ENCODE results near the gene PDPN. TPM values are rescaled to one million over a fixed set of nuclear protein-coding genes. Genes with fewer than 3 reads are reported as not detected.

Gene PDPN
- total and polyA plus RNA-seq, 2 of the 13 experiments (the other 11 are each of a cell fraction or from before 2014, with no cell fraction given), result not detected

DNA sequence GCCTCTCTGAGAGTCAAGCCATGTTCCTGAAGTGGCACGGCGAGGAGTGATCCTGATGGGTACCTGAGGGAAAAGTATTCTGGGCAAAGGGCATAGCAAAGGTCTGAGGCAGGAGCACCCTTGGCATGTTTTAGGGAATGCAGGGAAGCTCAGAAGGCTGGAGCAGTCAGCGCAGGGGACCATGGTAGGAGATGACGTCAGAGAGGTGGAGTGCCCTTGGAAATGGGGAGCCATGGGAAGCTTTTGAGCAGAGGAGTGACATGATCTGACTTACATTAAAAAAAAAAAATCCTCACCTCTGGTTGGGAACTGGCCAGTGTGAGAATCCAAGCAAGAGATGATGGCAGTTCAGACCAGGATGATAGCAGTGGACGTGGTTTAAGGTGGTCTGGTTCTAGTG lies 37.2 kb downstream of the PDPN start:
- BruUV-seq (replicated peaks), result no TSS peak
- TF ChIP-seq ATF7 (IDR thresholded peaks at IDR 0.05) (peak; percentile 94), ATF7 (CRISPR knock-in tag; IDR thresholded peaks at IDR 0.05) (no peak), MXI1 (IDR thresholded peaks at IDR 0.05; ENCODE audit: borderline replicate concordance, low read depth, low read length) (no peak), CREB1 (IDR thresholded peaks at IDR 0.05) (peak; percentile 92), CREB1 (CRISPR knock-in tag; IDR thresholded peaks at IDR 0.05) (no peak), ZNF367 (CRISPR knock-in tag; IDR thresholded peaks at IDR 0.05; ENCODE audit: borderline replicate concordance) (no peak), MIXL1 (CRISPR knock-in tag; IDR thresholded peaks at IDR 0.05) (no peak)
- WGBS (ENCODE audit: low lambda C conversion rate), result 4% methylated on average over 5 of the region's 5 CpGs
- no peaks in the 10 kb centered on the region for H4K20me1 ChIP-seq (ENCODE audit: insufficient read depth, low read length)
- no peaks in the 10 kb centered on the region for H3K79me2 ChIP-seq (ENCODE audit: insufficient read depth, low read length)
- FAIRE-seq, result no peak
- H3K4me1 ChIP-seq (ENCODE audit: insufficient read depth, low read length), result no peaks in the 10 kb centered on the region
- H3K9me3 ChIP-seq (ENCODE audit: low read length), result no peaks in the 10 kb centered on the region
- POLR2A ChIA-PET, result no interaction called here
- CTCF ChIA-PET (ENCODE audit: low intra/inter-chr PET ratio, low total read pairs), result no interaction called here
- no peak overlapping the region for H3K9ac ChIP-seq (ENCODE audit: insufficient read depth, low read depth, low read length)
- no peak overlapping the region for H3K27ac ChIP-seq (ENCODE audit: extremely low read length, insufficient read depth, low read length)
- intact Hi-C loops (cut with micrococcal nuclease; ENCODE audit: unreplicated experiment) (no loop called here), in situ Hi-C loops (cut with HindIII; ENCODE audit: extremely low pct_ligation_motif_present, low pct_unique_long_range_greater_than_20kb) (no loop called here)
- H3K4me2 ChIP-seq (ENCODE audit: low read depth, low read length), result no peak overlapping the region
- DNase-seq (ENCODE audit: low spot score), result no peak
- peaks cover under 1 to 4% of the 10 kb centered on the region in 2 experiments; a peak in 2 of 5 replicates for H3K27me3 ChIP-seq (ENCODE audit: control insufficient read depth in 1 of 2, insufficient read depth in 2 of 2, low read length in 2 of 2)
- no peak overlapping the region for H2AFZ ChIP-seq (ENCODE audit: low read length)
- H3K4me3 ChIP-seq (replicated peaks in 1 of 3; ENCODE audit: insufficient read depth in 1 of 3, low read depth in 2 of 3, low read length in 3 of 3), result no peak overlapping the region
- no peak for ATAC-seq
- no peaks in the 10 kb centered on the region for H3K36me3 ChIP-seq (replicated peaks in 1 of 2; ENCODE audit: control insufficient read depth in 1 of 2, insufficient read depth in 2 of 2, low read length in 2 of 2)

DNA sequence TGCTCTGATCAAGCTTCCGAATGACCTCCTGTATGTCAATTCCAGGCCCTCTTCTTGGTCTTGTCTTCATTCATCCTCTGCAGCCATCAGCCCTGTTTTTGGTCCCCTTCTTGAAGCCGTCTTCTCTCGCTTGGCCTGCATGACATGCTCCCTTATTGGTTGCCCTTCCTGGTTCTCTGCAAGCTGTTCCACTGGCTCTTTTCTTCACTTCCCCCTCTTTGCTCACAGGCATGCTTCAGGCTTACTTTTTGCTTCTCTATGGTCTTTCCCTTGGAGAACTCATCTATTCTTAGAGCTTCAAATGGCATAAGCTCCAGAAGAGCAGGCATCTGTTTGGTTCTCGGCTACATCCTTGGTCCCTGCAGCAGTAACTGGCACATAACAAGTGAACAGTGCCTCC lies 38.8 kb downstream of the PDPN start:
- CTCF ChIA-PET (ENCODE audit: low intra/inter-chr PET ratio, low total read pairs), result no interaction called here
- no peak overlapping the region for H3K4me3 ChIP-seq (replicated peaks in 1 of 3; ENCODE audit: insufficient read depth in 1 of 3, low read depth in 2 of 3, low read length in 3 of 3)
- ATAC-seq (no peak), DNase-seq (ENCODE audit: low spot score) (no peak), FAIRE-seq (no peak)
- H3K27me3 ChIP-seq (ENCODE audit: control insufficient read depth in 1 of 2, insufficient read depth in 2 of 2, low read length in 2 of 2), result peaks cover 0 to 4% of the 10 kb centered on the region in 2 experiments; a peak in 1 of 5 replicates
- no peaks in the 10 kb centered on the region for H3K9me3 ChIP-seq (ENCODE audit: low read length)
- BruUV-seq (replicated peaks), result no TSS peak
- 25% methylated on average over 4 of the region's 4 CpGs for WGBS (ENCODE audit: low lambda C conversion rate)
- POLR2A ChIA-PET, result no interaction called here
- no peak overlapping the region for H3K9ac ChIP-seq (ENCODE audit: insufficient read depth, low read depth, low read length)
- no peak overlapping the region for H2AFZ ChIP-seq (ENCODE audit: low read length)
- H3K4me1 ChIP-seq (ENCODE audit: insufficient read depth, low read length), result no peaks in the 10 kb centered on the region
- H3K36me3 ChIP-seq (replicated peaks in 1 of 2; ENCODE audit: control insufficient read depth in 1 of 2, insufficient read depth in 2 of 2, low read length in 2 of 2), result no peaks in the 10 kb centered on the region
- H4K20me1 ChIP-seq (ENCODE audit: insufficient read depth, low read length), result no peaks in the 10 kb centered on the region
- no peak overlapping the region for H3K4me2 ChIP-seq (ENCODE audit: low read depth, low read length)
- in situ Hi-C loops (cut with HindIII; ENCODE audit: extremely low pct_ligation_motif_present, low pct_unique_long_range_greater_than_20kb) (no loop called here), intact Hi-C loops (cut with micrococcal nuclease; ENCODE audit: unreplicated experiment) (no loop called here)
- no peaks in the 10 kb centered on the region for H3K79me2 ChIP-seq (ENCODE audit: insufficient read depth, low read length)
- no peak overlapping the region for H3K27ac ChIP-seq (ENCODE audit: extremely low read length, insufficient read depth, low read length)
- TF ChIP-seq, protein P1, sequence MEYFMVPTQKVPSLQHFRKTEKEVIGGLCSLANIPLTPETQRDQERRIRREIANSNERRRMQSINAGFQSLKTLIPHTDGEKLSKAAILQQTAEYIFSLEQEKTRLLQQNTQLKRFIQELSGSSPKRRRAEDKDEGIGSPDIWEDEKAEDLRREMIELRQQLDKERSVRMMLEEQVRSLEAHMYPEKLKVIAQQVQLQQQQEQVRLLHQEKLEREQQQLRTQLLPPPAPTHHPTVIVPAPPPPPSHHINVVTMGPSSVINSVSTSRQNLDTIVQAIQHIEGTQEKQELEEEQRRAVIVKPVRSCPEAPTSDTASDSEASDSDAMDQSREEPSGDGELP (IDR thresholded peaks at IDR 0.05; ENCODE audit: borderline replicate concordance, low read depth), result no peak
- TF ChIP-seq NCOA2 (CRISPR knock-in tag; IDR thresholded peaks at IDR 0.05) (no peak), SATB2 (CRISPR knock-in tag; IDR thresholded peaks at IDR 0.05) (no peak), ZNF660 (CRISPR knock-in tag; IDR thresholded peaks at IDR 0.05; ENCODE audit: borderline replicate concordance, low read depth) (no peak), MZF1 (CRISPR knock-in tag; IDR thresholded peaks at IDR 0.05; ENCODE audit: borderline replicate concordance) (no peak), ELF1 (CRISPR knock-in tag; IDR thresholded peaks at IDR 0.05) (no peak), CENPT (CRISPR knock-in tag; IDR thresholded peaks at IDR 0.05; ENCODE audit: low read depth) (no peak), ZMYM4 (CRISPR knock-in tag; IDR thresholded peaks at IDR 0.05) (no peak)
- TF ChIP-seq, protein P2, sequence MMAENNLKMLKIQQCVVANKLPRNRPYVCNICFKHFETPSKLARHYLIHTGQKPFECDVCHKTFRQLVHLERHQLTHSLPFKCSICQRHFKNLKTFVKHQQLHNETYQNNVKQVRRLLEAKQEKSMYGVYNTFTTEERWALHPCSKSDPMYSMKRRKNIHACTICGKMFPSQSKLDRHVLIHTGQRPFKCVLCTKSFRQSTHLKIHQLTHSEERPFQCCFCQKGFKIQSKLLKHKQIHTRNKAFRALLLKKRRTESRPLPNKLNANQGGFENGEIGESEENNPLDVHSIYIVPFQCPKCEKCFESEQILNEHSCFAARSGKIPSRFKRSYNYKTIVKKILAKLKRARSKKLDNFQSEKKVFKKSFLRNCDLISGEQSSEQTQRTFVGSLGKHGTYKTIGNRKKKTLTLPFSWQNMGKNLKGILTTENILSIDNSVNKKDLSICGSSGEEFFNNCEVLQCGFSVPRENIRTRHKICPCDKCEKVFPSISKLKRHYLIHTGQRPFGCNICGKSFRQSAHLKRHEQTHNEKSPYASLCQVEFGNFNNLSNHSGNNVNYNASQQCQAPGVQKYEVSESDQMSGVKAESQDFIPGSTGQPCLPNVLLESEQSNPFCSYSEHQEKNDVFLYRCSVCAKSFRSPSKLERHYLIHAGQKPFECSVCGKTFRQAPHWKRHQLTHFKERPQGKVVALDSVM (CRISPR knock-in tag; IDR thresholded peaks at IDR 0.05), result no peak
